Measurements from ENCODE around the gene LCAT.

DNA sequence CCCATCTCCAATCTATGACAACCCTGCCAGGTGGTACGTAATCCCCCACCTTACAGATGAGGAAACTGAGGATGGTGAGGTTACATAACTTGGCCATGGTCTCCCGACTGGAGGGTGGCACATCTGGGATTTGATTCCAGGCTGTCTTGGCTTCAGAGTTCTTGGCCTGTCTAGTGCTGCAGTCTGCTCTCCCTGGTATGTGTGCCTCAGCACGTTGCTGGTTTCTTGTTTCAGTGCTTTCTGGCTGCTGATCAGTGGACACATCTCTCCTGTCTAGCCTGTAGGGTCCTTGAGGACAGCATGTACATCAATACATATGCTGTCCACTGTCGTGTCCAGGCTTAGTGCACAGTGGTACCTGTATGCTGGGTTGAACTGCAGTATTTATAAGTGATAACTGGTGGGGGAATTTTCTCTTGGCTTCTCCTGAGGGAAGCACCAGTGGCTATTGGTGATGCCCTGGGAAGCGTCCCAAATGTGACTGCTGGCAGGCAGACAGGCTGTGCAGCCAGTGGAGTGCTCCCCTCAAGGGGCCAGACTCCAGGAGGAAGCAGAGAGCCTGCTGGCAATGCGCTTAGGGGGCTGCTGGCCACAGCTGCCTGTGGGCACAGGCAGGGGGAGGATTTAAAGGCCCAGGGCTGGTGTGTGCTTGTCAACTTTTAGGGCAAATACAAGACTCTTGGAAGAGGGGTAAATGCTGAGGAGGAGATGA lies 26.6 kb downstream of the LCAT start:
- TF ChIP-seq, protein P1, sequence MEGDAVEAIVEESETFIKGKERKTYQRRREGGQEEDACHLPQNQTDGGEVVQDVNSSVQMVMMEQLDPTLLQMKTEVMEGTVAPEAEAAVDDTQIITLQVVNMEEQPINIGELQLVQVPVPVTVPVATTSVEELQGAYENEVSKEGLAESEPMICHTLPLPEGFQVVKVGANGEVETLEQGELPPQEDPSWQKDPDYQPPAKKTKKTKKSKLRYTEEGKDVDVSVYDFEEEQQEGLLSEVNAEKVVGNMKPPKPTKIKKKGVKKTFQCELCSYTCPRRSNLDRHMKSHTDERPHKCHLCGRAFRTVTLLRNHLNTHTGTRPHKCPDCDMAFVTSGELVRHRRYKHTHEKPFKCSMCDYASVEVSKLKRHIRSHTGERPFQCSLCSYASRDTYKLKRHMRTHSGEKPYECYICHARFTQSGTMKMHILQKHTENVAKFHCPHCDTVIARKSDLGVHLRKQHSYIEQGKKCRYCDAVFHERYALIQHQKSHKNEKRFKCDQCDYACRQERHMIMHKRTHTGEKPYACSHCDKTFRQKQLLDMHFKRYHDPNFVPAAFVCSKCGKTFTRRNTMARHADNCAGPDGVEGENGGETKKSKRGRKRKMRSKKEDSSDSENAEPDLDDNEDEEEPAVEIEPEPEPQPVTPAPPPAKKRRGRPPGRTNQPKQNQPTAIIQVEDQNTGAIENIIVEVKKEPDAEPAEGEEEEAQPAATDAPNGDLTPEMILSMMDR (IDR thresholded peaks at IDR 0.05 in 2 of 3, conservative IDR thresholded peaks at IDR 0.05 in 1 of 3; ENCODE audit: insufficient read depth in 2 of 3, low read depth in 1 of 3, low read length in 3 of 3): no peak
- no peak for TF ChIP-seq POLR2A (conservative IDR thresholded peaks at IDR 0.05)
- no peak for TF ChIP-seq ZNF24 (IDR thresholded peaks at IDR 0.05)
- no peak for TF ChIP-seq ZNF707 (CRISPR knock-in tag; conservative IDR thresholded peaks at IDR 0.05)
- no peak for TF ChIP-seq RBM14 (IDR thresholded peaks at IDR 0.05; ENCODE audit: borderline replicate concordance, insufficient read depth, low read depth, low read length)
- TF ChIP-seq FOSL1 (tag; conservative IDR thresholded peaks at IDR 0.05): no peak
- TF ChIP-seq ZKSCAN3 (CRISPR knock-in tag; IDR thresholded peaks at IDR 0.05): no peak
- no peak for TF ChIP-seq ARID2 (IDR thresholded peaks at IDR 0.05)
- TF ChIP-seq ZNF174 (CRISPR knock-in tag; IDR thresholded peaks at IDR 0.05): no peak
- no peak for TF ChIP-seq FOXM1 (IDR thresholded peaks at IDR 0.05; ENCODE audit: low read depth)
- no peak for TF ChIP-seq FOXM1 (CRISPR knock-in tag; IDR thresholded peaks at IDR 0.05; ENCODE audit: low read depth)
- TF ChIP-seq GABPB1 (CRISPR knock-in tag; IDR thresholded peaks at IDR 0.05): no peak
- TF ChIP-seq EZH2 (IDR thresholded peaks at IDR 0.05; ENCODE audit: borderline replicate concordance, low read depth, low read length): no peak
- TF ChIP-seq DPF2 (IDR thresholded peaks at IDR 0.05): no peak
- TF ChIP-seq SOX6 (IDR thresholded peaks at IDR 0.05): no peak
